B cell (primary cell): ENCODE measurements around the gene NTRK3. TPM values are rescaled to one million over a fixed set of nuclear protein-coding genes. Genes with fewer than 3 reads are reported as not detected.

Source experiments
- ATAC-seq: fragments of 200-7000 bp; cut with Tn5 transposase; one replicate; pipeline ENCODE4 v1.10.0; 2021; ENCODE audit warnings: low read depth, mild to moderate bottlenecking, moderate number of reproducible peaks, moderate library complexity
- CTCF ChIA-PET: fragments of 350-600 bp; sonication (Branson Sonifier 250); formaldehyde crosslinking; loops from one replicate; lab custom pipeline; 2021; ENCODE audit warnings: antibody characterized with exemption, inconsistent platforms; lab: Charles Lee
- POLR2A ChIA-PET: fragments of 350-600 bp; sonication (Branson Sonifier 250); formaldehyde crosslinking; loops from one replicate; lab custom pipeline; 2021; ENCODE audit warnings: antibody characterized with exemption; lab: Charles Lee
- DNase-seq: peaks from one replicate; pipeline ENCODE4 v3.0.0; 2013
- H2AFZ ChIP-seq: 2 replicates; pipeline ENCODE4 v1.6.1; 2012; ENCODE audit warnings: mild to moderate bottlenecking, low read depth, low read length; ENCODE audit not compliant: insufficient read depth, poor library complexity, severe bottlenecking
- H3K27ac ChIP-seq, 2 donors: 1 replicate in 1 of 2; 2 replicates in 1 of 2; pipeline ENCODE4 v1.5.1; 2012 to 2013; ENCODE audit warnings: low read length in 2 of 2, mild to moderate bottlenecking in 2 of 2, moderate library complexity in 1 of 2
- H3K27me3 ChIP-seq, 4 experiments: fragments of 200-600 bp in 1 of 4; sonication (generic) in 1 of 4; replicated peaks in 1 of 4; 1 replicate in 2 of 4; 2 replicates in 2 of 4; pipeline versions ENCODE4 v1.6.1 to v1.7.0; 2013 to 2016; ENCODE audit warnings: low read length in 3 of 4, mild to moderate bottlenecking in 2 of 4, mixed read lengths in 1 of 4, moderate library complexity in 1 of 4; ENCODE audit not compliant: insufficient read depth in 4 of 4, control insufficient read depth in 3 of 4; ENCODE audit errors: control extremely low read depth in 1 of 4
- H3K36me3 ChIP-seq, 2 experiments: replicated peaks in 1 of 2; 1 replicate in 1 of 2; 2 replicates in 1 of 2; pipeline versions ENCODE4 v1.6.1 to v1.7.1; 2013; ENCODE audit warnings: low read length in 1 of 2; ENCODE audit not compliant: insufficient read depth in 2 of 2, control insufficient read depth in 1 of 2; ENCODE audit errors: control extremely low read depth in 1 of 2, extremely low read depth in 1 of 2
- H3K4me1 ChIP-seq, 2 donors: fragments of 200-600 bp in 1 of 2; sonication (generic) in 1 of 2; 1 replicate in 1 of 2; 2 replicates in 1 of 2; pipeline versions ENCODE4 v1.5.1 to v1.6.1; 2013 to 2017; ENCODE audit warnings: low read length in 2 of 2; ENCODE audit not compliant: control insufficient read depth in 2 of 2, insufficient read depth in 2 of 2
- H3K4me2 ChIP-seq: replicated peaks from 2 replicates; pipeline ENCODE3; 2012; ENCODE audit warnings: mild to moderate bottlenecking, low read depth, low read length; ENCODE audit not compliant: poor library complexity, severe bottlenecking
- H3K4me3 ChIP-seq, 5 experiments: fragments of 200-600 bp in 1 of 5; sonication (generic) in 1 of 5; 1 replicate in 3 of 5; 2 replicates in 2 of 5; pipeline versions ENCODE4 v1.5.1 to v1.7.0; 2011 to 2016; ENCODE audit warnings: low read length in 4 of 5, mild to moderate bottlenecking in 4 of 5, low read depth in 2 of 5, control low read depth in 1 of 5, moderate library complexity in 1 of 5; ENCODE audit not compliant: insufficient read depth in 1 of 5; ENCODE audit errors: control extremely low read depth in 1 of 5, extremely low read depth in 1 of 5
- H3K79me2 ChIP-seq: fragments of 200-600 bp; sonication (generic); one replicate; pipeline ENCODE4 v1.6.0; 2016; ENCODE audit warnings: low read length; ENCODE audit not compliant: control insufficient read depth, insufficient read depth
- H3K9ac ChIP-seq: fragments of 200-600 bp; sonication (generic); 2 replicates; pipeline ENCODE4 v1.6.1; 2017; ENCODE audit warnings: mild to moderate bottlenecking, low read length, moderate library complexity
- H3K9me3 ChIP-seq, 3 donors: one replicate each; pipeline versions ENCODE4 v1.6.1 to v1.7.1; 2013; ENCODE audit warnings: low read length in 2 of 3; ENCODE audit not compliant: control insufficient read depth in 2 of 3, insufficient read depth in 1 of 3; ENCODE audit errors: control extremely low read depth in 1 of 3
- H4K20me1 ChIP-seq: 2 replicates; pipeline ENCODE4 v1.6.0; 2012; ENCODE audit warnings: mild to moderate bottlenecking, low read length; ENCODE audit not compliant: insufficient read depth, control insufficient read depth, poor library complexity, severe bottlenecking
- H3K27ac Mint-ChIP-seq: one replicate; pipeline ENCODE4 v1.8.0; 2021; ENCODE audit warnings: mixed read lengths
- H3K27me3 Mint-ChIP-seq: one replicate; pipeline ENCODE4 v1.8.0; 2021; ENCODE audit warnings: mixed read lengths
- H3K4me1 Mint-ChIP-seq: one replicate; pipeline ENCODE4 v1.8.0; 2021; ENCODE audit warnings: mixed read lengths
- H3K4me3 Mint-ChIP-seq: one replicate; pipeline ENCODE4 v1.8.0; 2021; ENCODE audit warnings: mixed read lengths
- H3K9me3 Mint-ChIP-seq: one replicate; pipeline ENCODE4 v1.8.0; 2022; ENCODE audit warnings: mixed read lengths; ENCODE audit not compliant: insufficient read depth
- CTCF ChIP-seq: fragments of 200-600 bp; IDR thresholded peaks from one replicate; pipeline ENCODE4 v1.8.0; 2022; ENCODE audit warnings: antibody characterized with exemption, mild to moderate bottlenecking
- EZH2 ChIP-seq: IDR thresholded peaks from 2 replicates; pipeline ENCODE4 v1.6.1; 2012; ENCODE audit warnings: borderline replicate concordance, low read depth, mild to moderate bottlenecking, moderate library complexity, low read length; ENCODE audit not compliant: insufficient read depth, poor library complexity, severe bottlenecking
- WGBS: methylation state at CpG from one replicate; pipeline ENCODE4 v1.1.5; 2013; ENCODE audit warnings: missing lambda C conversion rate; ENCODE audit not compliant: insufficient coverage; 5-methylcytosine and 5-hydroxymethylcytosine counted together
- intact Hi-C: fragments of 100-400 bp; cut with micrococcal nuclease; formaldehyde crosslinking; loops from one replicate; pipeline ENCODE4 v1.10.0; 2022
- polyA plus RNA-seq: library from polyadenylated mRNA; depleted of rRNA; stranded (reverse); fragments of >200 nt; gene quantifications from 2 replicates; pipeline ENCODE4 v1.2.3, GENCODE V29; 2012
- total RNA-seq, 2 donors: library from RNA; stranded (reverse); fragments of 120-200 nt in 1 of 2; gene quantifications; 1 replicate in 1 of 2; 2 replicates in 1 of 2; pipeline versions ENCODE4 v1.2.3 to v1.2.4, GENCODE V29; 2013 to 2022

The NTRK3 gene
- total and polyA plus RNA-seq, 2 donors (not counting 1 experiment from before 2014, with no cell fraction given), result not detected

- H3K27me3 ChIP-seq, result peaks cover 0 to 3% (median 0%) of the 10 kb centered on the region in 4 experiments
- H3K79me2 ChIP-seq, result no peaks in the 10 kb centered on the region
- no peak overlapping the region for H3K27ac ChIP-seq
- no peak overlapping the region for H3K4me3 Mint-ChIP-seq
- no peak overlapping the region for H3K4me2 ChIP-seq
- no peak overlapping the region for H3K4me3 ChIP-seq
- ATAC-seq (no peak), DNase-seq (no peak)
- TF ChIP-seq EZH2 (no peak), CTCF (no peak)
- H3K4me1 Mint-ChIP-seq, result no peaks in the 10 kb centered on the region
- ChIA-PET POLR2A (no interaction called here), CTCF (no interaction called here)
- no peaks in the 10 kb centered on the region for H3K9me3 Mint-ChIP-seq
- H2AFZ ChIP-seq, result no peak overlapping the region
- H3K27ac Mint-ChIP-seq, result no peak overlapping the region
- intact Hi-C loops, result no loop called here
- no peaks in the 10 kb centered on the region for H3K4me1 ChIP-seq
- no peaks in the 10 kb centered on the region for H4K20me1 ChIP-seq
- H3K9me3 ChIP-seq, result peaks cover 0 to 1% (median 0%) of the 10 kb centered on the region in 3 donors
- no peak overlapping the region for H3K9ac ChIP-seq
- peaks cover 15% of the 10 kb centered on the region for H3K27me3 Mint-ChIP-seq
- 88% methylated on average over 4 of the region's 4 CpGs for WGBS
- H3K36me3 ChIP-seq, result no peaks in the 10 kb centered on the region
Measured at GRCh38 chr15:88300861-88301260, 44.3 kb upstream of the NTRK3 start.

GRCh38 chr15:88300089-88300488 lies 43.5 kb upstream of the NTRK3 start:
- no peak overlapping the region for H3K27ac Mint-ChIP-seq

More at GRCh38 chr15:88300089-88300488, 43.5 kb upstream of the NTRK3 start:
- H4K20me1 ChIP-seq, result no peaks in the 10 kb centered on the region
- peaks cover 13% of the 10 kb centered on the region for H3K27me3 Mint-ChIP-seq
- no peaks in the 10 kb centered on the region for H3K79me2 ChIP-seq
- H3K27ac ChIP-seq, result no peak overlapping the region
- H3K4me3 Mint-ChIP-seq, result no peak overlapping the region
- DNase-seq, result no peak
- H3K4me2 ChIP-seq, result no peak overlapping the region
- ChIA-PET POLR2A (no interaction called here), CTCF (interaction anchor here (1.0 kb wide), 1 partner anchor 52 kb away, joined by 3 read pairs; no protein-coding TSS in a partner anchor)
- no peak for TF ChIP-seq EZH2
- TF ChIP-seq CTCF, result no peak
- no peaks in the 10 kb centered on the region for H3K4me1 ChIP-seq
- intact Hi-C loops, result no loop called here
- no peaks in the 10 kb centered on the region for H3K4me1 Mint-ChIP-seq
- H3K36me3 ChIP-seq, result no peaks in the 10 kb centered on the region
- 52% methylated on average over 8 of the region's 8 CpGs for WGBS
- no peak overlapping the region for H2AFZ ChIP-seq
- peaks cover 0 to 3% (median 0%) of the 10 kb centered on the region in 4 experiments for H3K27me3 ChIP-seq
- no peak overlapping the region for H3K9ac ChIP-seq
- H3K9me3 Mint-ChIP-seq, result no peaks in the 10 kb centered on the region
- no peak overlapping the region for H3K4me3 ChIP-seq
- peaks cover 0 to 1% (median 0%) of the 10 kb centered on the region in 3 donors for H3K9me3 ChIP-seq
- no peak for ATAC-seq
